ENCODE measurements around the gene DCAKD.

- no peak for TF ChIP-seq POLR2AphosphoS5 (IDR thresholded peaks at IDR 0.05; ENCODE audit: low read depth, low read length)
- no peak for TF ChIP-seq POLR2A (IDR thresholded peaks at IDR 0.05; ENCODE audit: low read depth, low read length)
- TF ChIP-seq TAF1 (IDR thresholded peaks at IDR 0.05; ENCODE audit: low read depth, low read length) = no peak
- TF ChIP-seq SPI1 (IDR thresholded peaks at IDR 0.05; ENCODE audit: low read depth, low read length) = no peak
Observed at GRCh38 chr17:44979426-44979995, 71.9 kb downstream of the DCAKD start.

Measured in GM12891 (cell line).